ENCODE data around the gene FADS2. TPM values are rescaled to one million over a fixed set of nuclear protein-coding genes. Genes with fewer than 3 reads are reported as not detected.

FADS2 gene
- total RNA-seq, 1 experiment from 2014 or later, result 17.1 TPM

DNA sequence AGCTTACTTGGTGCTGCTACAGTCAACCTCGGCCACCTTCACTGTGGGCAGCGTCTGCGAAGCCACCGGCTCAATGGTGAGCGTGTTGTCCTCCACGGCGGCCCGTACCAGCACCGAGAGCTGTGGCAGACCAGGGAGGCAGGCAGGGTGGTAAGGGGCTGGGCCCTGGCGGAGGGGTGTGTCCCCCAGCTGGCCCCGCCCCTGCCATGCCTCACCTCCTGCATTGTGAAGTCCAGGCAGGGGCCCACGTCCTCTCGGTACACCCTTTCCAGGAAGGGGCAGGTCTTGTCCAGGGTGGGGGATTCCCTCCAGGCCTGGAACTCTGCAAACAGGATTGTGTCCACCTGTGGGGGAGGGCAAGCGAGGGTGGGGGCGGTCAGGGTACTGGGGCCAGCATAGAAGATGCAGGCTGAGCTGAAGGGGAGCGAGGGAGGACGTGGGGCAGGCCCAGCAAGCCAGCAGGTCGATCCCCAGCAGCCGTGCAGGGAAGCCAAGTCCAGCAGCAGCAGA, 76.5 kb downstream of the FADS2 start:
- H3K4me1 ChIP-seq (ENCODE audit: control insufficient read depth in 1 of 2, insufficient read depth in 2 of 2, low read length in 2 of 2), result no peaks in the 10 kb centered on the region
- no peak overlapping the region for H3K27ac ChIP-seq (ENCODE audit: low read depth, low read length)
- H2AFZ ChIP-seq (ENCODE audit: low read depth, low read length, poor library complexity, severe bottlenecking), result no peak overlapping the region
- no peaks in the 10 kb centered on the region for H3K9me3 ChIP-seq (ENCODE audit: control insufficient read depth in 1 of 2, insufficient read depth in 1 of 2, low read depth in 1 of 2, low read length in 2 of 2)
- no peak overlapping the region for H3K4me2 ChIP-seq (ENCODE audit: low read length)
- H3K4me3 ChIP-seq (replicated peaks in 1 of 2; ENCODE audit: low read depth in 1 of 2, low read length in 2 of 2), result no peak overlapping the region
- H3K36me3 ChIP-seq (ENCODE audit: control insufficient read depth in 1 of 2, insufficient read depth in 2 of 2, low read length in 2 of 2), result 0 out of 4 replicates have a peak, but pooled peaks cover 0 to 3% of the 10 kb centered on the region in 2 experiments
- no peak for DNase-seq (ENCODE audit: low read depth, low spot score)
- no TSS peak for BruUV-seq (replicated peaks)
- no peaks in the 10 kb centered on the region for H3K27me3 ChIP-seq (ENCODE audit: insufficient read depth, low read length)
- H3K79me2 ChIP-seq (ENCODE audit: insufficient read depth, low read length), result no peaks in the 10 kb centered on the region
- intact Hi-C loops (cut with micrococcal nuclease), result no loop called here
- ATAC-seq, result no peak; the same call in 1 of the 2 replicates
- ChIA-PET RAD21 (ENCODE audit: low non-redundant PET in 1 of 2, low total read pairs in 2 of 2, uncharacterized antibody in 2 of 2, unreplicated experiment in 2 of 2) (no interaction called here), POLR2A (no interaction called here), CTCF (no interaction called here)
- no peaks in the 10 kb centered on the region for H4K20me1 ChIP-seq (ENCODE audit: insufficient read depth)
- H3K9me2 ChIP-seq (ENCODE audit: insufficient read depth), result no peaks in the 10 kb centered on the region
- TF ChIP-seq EZH2 (IDR thresholded peaks at IDR 0.05), result no peak
- TF ChIP-seq, protein P1, sequence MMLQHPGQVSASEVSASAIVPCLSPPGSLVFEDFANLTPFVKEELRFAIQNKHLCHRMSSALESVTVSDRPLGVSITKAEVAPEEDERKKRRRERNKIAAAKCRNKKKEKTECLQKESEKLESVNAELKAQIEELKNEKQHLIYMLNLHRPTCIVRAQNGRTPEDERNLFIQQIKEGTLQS (IDR thresholded peaks at IDR 0.05), result no peak
- no peak overlapping the region for H3K9ac ChIP-seq (ENCODE audit: low read length)

DNA sequence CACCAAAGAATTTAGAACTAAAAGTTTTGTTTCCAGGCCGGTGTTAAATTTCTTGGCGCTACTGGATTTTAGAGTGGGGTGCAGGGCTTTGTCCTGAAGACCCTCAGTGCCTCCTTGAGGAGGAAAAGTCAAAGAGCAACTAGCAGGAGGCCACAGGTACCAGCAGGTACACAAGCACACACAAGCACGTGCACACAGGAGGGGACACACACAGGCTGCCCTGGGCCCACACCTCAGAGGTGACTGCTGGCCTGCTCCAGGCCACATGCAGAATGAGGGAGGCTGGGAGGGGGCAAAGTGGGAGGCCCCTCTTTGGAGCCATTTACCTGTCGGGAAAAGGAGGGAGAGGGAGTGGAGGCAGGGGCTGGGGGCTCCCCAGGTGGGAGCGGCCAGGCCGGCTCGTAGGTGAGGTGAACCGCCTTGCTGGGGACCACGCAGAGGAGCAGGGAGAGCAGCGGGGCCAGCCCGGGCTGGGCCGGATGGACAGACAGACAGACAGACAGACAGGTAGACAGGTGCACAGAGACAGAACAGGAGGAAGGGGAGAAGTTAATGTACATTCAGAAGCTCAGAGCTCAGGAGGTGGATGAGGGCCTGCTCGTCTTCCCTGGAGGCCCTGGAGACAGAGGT, 77.1 kb downstream of the FADS2 start:
- ChIA-PET CTCF (no interaction called here), RAD21 (ENCODE audit: low non-redundant PET in 1 of 2, low total read pairs in 2 of 2, uncharacterized antibody in 2 of 2, unreplicated experiment in 2 of 2) (no interaction called here), POLR2A (no interaction called here)
- Histone ChIP-seq H3K4me1 (ENCODE audit: control insufficient read depth in 1 of 2, insufficient read depth in 2 of 2, low read length in 2 of 2) (no peaks in the 10 kb centered on the region), H3K9me3 (ENCODE audit: control insufficient read depth in 1 of 2, insufficient read depth in 1 of 2, low read depth in 1 of 2, low read length in 2 of 2) (no peaks in the 10 kb centered on the region), H3K4me2 (ENCODE audit: low read length) (no peak overlapping the region), H3K9me2 (ENCODE audit: insufficient read depth) (no peaks in the 10 kb centered on the region), H3K79me2 (ENCODE audit: insufficient read depth, low read length) (no peaks in the 10 kb centered on the region), H3K27me3 (ENCODE audit: insufficient read depth, low read length) (no peaks in the 10 kb centered on the region), H3K27ac (ENCODE audit: low read depth, low read length) (no peak overlapping the region), H4K20me1 (ENCODE audit: insufficient read depth) (no peaks in the 10 kb centered on the region), H2AFZ (ENCODE audit: low read depth, low read length, poor library complexity, severe bottlenecking) (no peak overlapping the region), H3K4me3 (replicated peaks in 1 of 2; ENCODE audit: low read depth in 1 of 2, low read length in 2 of 2) (no peak overlapping the region), H3K9ac (ENCODE audit: low read length) (no peak overlapping the region), H3K36me3 (ENCODE audit: control insufficient read depth in 1 of 2, insufficient read depth in 2 of 2, low read length in 2 of 2) (0 out of 4 replicates have a peak, but pooled peaks cover 0 to 3% of the 10 kb centered on the region in 2 experiments)
- DNase-seq (ENCODE audit: low read depth, low spot score) (no peak), ATAC-seq (no peak)
- BruUV-seq (replicated peaks), result no TSS peak
- intact Hi-C loops (cut with micrococcal nuclease), result no loop called here
- no peak for TF ChIP-seq POLR2A (IDR thresholded peaks at IDR 0.05; ENCODE audit: borderline replicate concordance, extremely low read depth, insufficient read depth, insufficient read length)
- no peak for TF ChIP-seq SIN3A (IDR thresholded peaks at IDR 0.05; ENCODE audit: low read depth)
- no peak for TF ChIP-seq CBX3 (IDR thresholded peaks at IDR 0.05; ENCODE audit: low read depth)
- no peak for TF ChIP-seq TCF7L2 (IDR thresholded peaks at IDR 0.05; ENCODE audit: borderline replicate concordance, extremely low read depth, insufficient read depth, insufficient read length)
- no peak for TF ChIP-seq SRF (IDR thresholded peaks at IDR 0.05; ENCODE audit: low read depth)
- TF ChIP-seq, protein P2, sequence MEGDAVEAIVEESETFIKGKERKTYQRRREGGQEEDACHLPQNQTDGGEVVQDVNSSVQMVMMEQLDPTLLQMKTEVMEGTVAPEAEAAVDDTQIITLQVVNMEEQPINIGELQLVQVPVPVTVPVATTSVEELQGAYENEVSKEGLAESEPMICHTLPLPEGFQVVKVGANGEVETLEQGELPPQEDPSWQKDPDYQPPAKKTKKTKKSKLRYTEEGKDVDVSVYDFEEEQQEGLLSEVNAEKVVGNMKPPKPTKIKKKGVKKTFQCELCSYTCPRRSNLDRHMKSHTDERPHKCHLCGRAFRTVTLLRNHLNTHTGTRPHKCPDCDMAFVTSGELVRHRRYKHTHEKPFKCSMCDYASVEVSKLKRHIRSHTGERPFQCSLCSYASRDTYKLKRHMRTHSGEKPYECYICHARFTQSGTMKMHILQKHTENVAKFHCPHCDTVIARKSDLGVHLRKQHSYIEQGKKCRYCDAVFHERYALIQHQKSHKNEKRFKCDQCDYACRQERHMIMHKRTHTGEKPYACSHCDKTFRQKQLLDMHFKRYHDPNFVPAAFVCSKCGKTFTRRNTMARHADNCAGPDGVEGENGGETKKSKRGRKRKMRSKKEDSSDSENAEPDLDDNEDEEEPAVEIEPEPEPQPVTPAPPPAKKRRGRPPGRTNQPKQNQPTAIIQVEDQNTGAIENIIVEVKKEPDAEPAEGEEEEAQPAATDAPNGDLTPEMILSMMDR (IDR thresholded peaks at IDR 0.05 in 2 of 3, conservative IDR thresholded peaks at IDR 0.05 in 1 of 3; ENCODE audit: borderline replicate concordance in 1 of 3, insufficient read depth in 1 of 3, low read depth in 2 of 3, low read length in 2 of 3), result no peak
- TF ChIP-seq, protein P1 (IDR thresholded peaks at IDR 0.05), result no peak
- TF ChIP-seq EZH2 (IDR thresholded peaks at IDR 0.05), result no peak
- no peak for TF ChIP-seq JUND (IDR thresholded peaks at IDR 0.05)
- no peak for TF ChIP-seq ZFX (IDR thresholded peaks at IDR 0.05)
- TF ChIP-seq ELF1 (IDR thresholded peaks at IDR 0.05; ENCODE audit: borderline replicate concordance, low read depth), result no peak

Measured in HCT116 (cell line).